Fibroblast of skin of back (primary cell): ENCODE data around the gene STRADA.

Experiments
- DNase-seq: peaks from one replicate; pipeline ENCODE4 v3.0.0-alpha.2; 2013

STRADA gene

DNA sequence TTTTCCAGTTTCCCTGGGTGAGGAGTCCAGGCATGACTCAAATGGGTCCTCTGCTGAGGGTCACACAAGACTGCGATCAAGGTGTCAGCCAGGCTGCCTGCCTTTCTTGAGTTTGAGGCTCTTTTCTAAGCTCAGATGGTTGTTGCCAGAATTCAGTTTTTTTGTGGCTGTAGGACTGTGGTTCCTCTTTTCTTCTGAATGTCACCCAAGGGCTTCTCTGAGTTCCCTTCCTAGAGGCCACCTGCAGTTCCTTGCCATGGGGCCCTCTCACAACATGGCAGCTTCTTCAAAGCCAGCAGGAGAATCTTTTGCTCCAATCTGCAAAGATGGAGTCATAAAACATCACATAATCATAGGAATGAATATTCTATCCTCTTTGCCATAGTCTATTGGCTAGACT is 59.2 kb downstream of the STRADA start:
- DNase-seq = no peak

- DNase-seq = no peak
These were observed 60.1 kb downstream of the STRADA start for GRCh38 chr17:63681530-63681929.

DNA sequence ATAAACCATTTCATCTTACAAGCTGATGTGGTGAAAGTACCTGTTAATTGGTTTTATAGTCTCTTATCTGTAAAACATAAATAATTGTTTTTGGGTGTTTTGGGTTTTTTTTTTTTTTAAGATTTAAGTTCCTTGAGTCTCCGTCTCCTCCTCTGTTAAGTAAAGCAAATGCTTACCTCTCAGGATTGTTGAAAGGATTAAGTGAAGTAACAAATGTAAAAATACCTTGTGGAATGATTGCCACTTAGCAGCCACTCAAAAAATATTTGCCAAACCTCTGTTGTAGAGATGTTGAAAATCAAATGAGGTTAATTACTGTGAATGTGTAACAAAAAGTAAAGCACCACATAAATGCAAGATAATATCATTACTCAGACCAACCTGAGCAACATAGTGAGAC is 60.9 kb downstream of the STRADA start:
- DNase-seq = no peak

- no peak for DNase-seq
These were observed 62.4 kb downstream of the STRADA start for GRCh38 chr17:63679214-63679613.

- DNase-seq = no peak
These were observed 65.0 kb downstream of the STRADA start for GRCh38 chr17:63676584-63676983.

- peak; percentile 86 for DNase-seq
These were observed 65.7 kb downstream of the STRADA start for GRCh38 chr17:63675607-63676546.

- DNase-seq = peak; percentile 27
These were observed 66.4 kb downstream of the STRADA start for GRCh38 chr17:63675231-63675606.

- no peak for DNase-seq
These were observed 68.7 kb downstream of the STRADA start for GRCh38 chr17:63672856-63673255.

GRCh38 chr17:63665527-63666214 is 75.9 kb downstream of the STRADA start:
- DNase-seq = no peak

GRCh38 chr17:63659850-63660249 is 81.7 kb downstream of the STRADA start:
- DNase-seq = no peak

- no peak for DNase-seq
These were observed 83.2 kb downstream of the STRADA start for GRCh38 chr17:63658366-63658765.

DNA sequence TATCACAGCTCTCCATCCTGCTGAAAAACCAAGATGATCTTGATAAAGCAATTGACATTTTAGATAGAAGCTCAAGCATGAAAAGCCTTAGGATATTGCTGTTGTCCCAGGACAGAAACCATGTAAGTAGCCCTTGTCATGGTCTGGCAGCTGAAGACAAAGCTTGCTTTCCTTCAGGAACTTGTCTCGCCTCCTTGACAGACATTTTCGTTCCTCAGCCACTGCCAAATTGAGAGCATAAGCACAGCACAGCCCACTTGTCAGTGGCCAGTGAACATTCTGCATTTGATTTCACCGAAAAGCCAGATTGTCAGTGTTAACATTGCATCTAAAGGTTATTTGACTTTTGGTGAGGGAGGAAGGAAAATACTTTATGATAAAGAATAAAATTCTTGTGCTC is 83.8 kb downstream of the STRADA start:
- no peak for DNase-seq

GRCh38 chr17:63653050-63653449 is 88.5 kb downstream of the STRADA start:
- no peak for DNase-seq
